Stimulated activated naive CD8-positive, alpha-beta T cell treated with anti-CD3 and anti-CD28 coated beads, Interleukin-15, Interleukin-2, amounts not matched to agents 100 U/mL and 50 U/mL, for 24 hours (primary cell): ENCODE data around the gene FAM222A.

Experiments
- ATAC-seq: fragments of 150-1000 bp; cut with Tn5 transposase; one replicate; pipeline ENCODE4 v1.10.0; 2021
- DNase-seq: peaks from one replicate; pipeline ENCODE4 v3.0.0; 2021

FAM222A gene

GRCh38 chr12:109710747-109711595 lies 2.7 kb upstream of the FAM222A start:
- no peak for ATAC-seq
- DNase-seq: no peak

- ATAC-seq (no peak), DNase-seq (no peak)
Observed at GRCh38 chr12:109711596-109712461, 1.8 kb upstream of the FAM222A start.

- ATAC-seq (peak; percentile 5), DNase-seq (peak; percentile 68)
Observed at GRCh38 chr12:109714141-109714912, 702 bp downstream of the FAM222A start.

GRCh38 chr12:109714913-109715244 lies 1.3 kb downstream of the FAM222A start:
- DNase-seq: no peak
- no peak for ATAC-seq

GRCh38 chr12:109715310-109716091 lies 1.9 kb downstream of the FAM222A start:
- DNase-seq (peak; percentile 27), ATAC-seq (no peak)

GRCh38 chr12:109716092-109716479 lies 2.5 kb downstream of the FAM222A start:
- DNase-seq (no peak), ATAC-seq (no peak)

GRCh38 chr12:109716512-109717389 lies 3.1 kb downstream of the FAM222A start:
- no peak for ATAC-seq
- no peak for DNase-seq

- no peak for ATAC-seq
Observed at GRCh38 chr12:109717390-109718357, 4.0 kb downstream of the FAM222A start.

GRCh38 chr12:109718390-109718789 lies 4.8 kb downstream of the FAM222A start:
- DNase-seq: no peak
- ATAC-seq: no peak

More at GRCh38 chr12:109717390-109718357, 4.0 kb downstream of the FAM222A start:
- no peak for DNase-seq

- DNase-seq (no peak), ATAC-seq (no peak)
Observed at GRCh38 chr12:109719123-109720022, 5.7 kb downstream of the FAM222A start.

GRCh38 chr12:109720152-109720856 lies 6.7 kb downstream of the FAM222A start:
- no peak for ATAC-seq
- no peak for DNase-seq

GRCh38 chr12:109720857-109721189 lies 7.2 kb downstream of the FAM222A start:
- no peak for ATAC-seq

GRCh38 chr12:109721276-109721675 lies 7.7 kb downstream of the FAM222A start:
- DNase-seq (no peak), ATAC-seq (no peak)

More at GRCh38 chr12:109720857-109721189, 7.2 kb downstream of the FAM222A start:
- no peak for DNase-seq

GRCh38 chr12:109722022-109722720 lies 8.5 kb downstream of the FAM222A start:
- ATAC-seq: no peak
- DNase-seq: no peak

- no peak for DNase-seq
- ATAC-seq: no peak
Observed at GRCh38 chr12:109722721-109723094, 9.1 kb downstream of the FAM222A start.

- DNase-seq: no peak
- ATAC-seq: no peak
Observed at GRCh38 chr12:109723311-109723881, 9.8 kb downstream of the FAM222A start.
